ENCODE measurements around the gene SIM2. TPM values are rescaled to one million over a fixed set of nuclear protein-coding genes. Genes with fewer than 3 reads are reported as not detected.

SIM2 gene
- total and polyA plus RNA-seq, 2 experiments from 2014 or later = 0.16 to 0.49 TPM

- Histone ChIP-seq H3K27ac (ENCODE audit: low read depth) (no peak overlapping the region), H3K27me3 (ENCODE audit: insufficient read depth) (peaks cover 15% of the 10 kb centered on the region), H3F3A (replicated peaks; ENCODE audit: low read depth) (no peaks in the 10 kb centered on the region), H3K4me2 (no peak overlapping the region), H3K4me1 (ENCODE audit: insufficient read depth) (peaks cover 11% of the 10 kb centered on the region), H2AFZ (no peak overlapping the region), H3K4me3 (no peak overlapping the region), H3K36me3 (ENCODE audit: insufficient read depth) (no peaks in the 10 kb centered on the region), H3K9me2 (ENCODE audit: insufficient read depth) (no peaks in the 10 kb centered on the region), H4K20me1 (replicated peaks; ENCODE audit: insufficient read depth) (no peaks in the 10 kb centered on the region), H3K79me2 (replicated peaks; ENCODE audit: insufficient read depth) (no peaks in the 10 kb centered on the region)
- Mint-ChIP-seq H3K27me3 (ENCODE audit: insufficient read depth, low read depth, poor library complexity) (peaks cover 8% of the 10 kb centered on the region), H3K27ac (no peak overlapping the region), H3K4me1 (peaks cover 10% of the 10 kb centered on the region; the same call in 2 of the 3 replicates), H3K9me3 (peaks cover 23% of the 10 kb centered on the region), H3K4me3 (no peak overlapping the region), H3K36me3 (ENCODE audit: low read depth) (peaks cover 6% of the 10 kb centered on the region; the same call in 2 of the 3 replicates)
- no peak for TF ChIP-seq ZNF114 (CRISPR knock-in tag; IDR thresholded peaks at IDR 0.05)
- TF ChIP-seq EZH2phosphoT487 (IDR thresholded peaks at IDR 0.05; ENCODE audit: unreplicated experiment) = no peak
- no peak for TF ChIP-seq CREB1 (CRISPR knock-in tag; IDR thresholded peaks at IDR 0.05; ENCODE audit: low read depth)
- TF ChIP-seq, protein P1, sequence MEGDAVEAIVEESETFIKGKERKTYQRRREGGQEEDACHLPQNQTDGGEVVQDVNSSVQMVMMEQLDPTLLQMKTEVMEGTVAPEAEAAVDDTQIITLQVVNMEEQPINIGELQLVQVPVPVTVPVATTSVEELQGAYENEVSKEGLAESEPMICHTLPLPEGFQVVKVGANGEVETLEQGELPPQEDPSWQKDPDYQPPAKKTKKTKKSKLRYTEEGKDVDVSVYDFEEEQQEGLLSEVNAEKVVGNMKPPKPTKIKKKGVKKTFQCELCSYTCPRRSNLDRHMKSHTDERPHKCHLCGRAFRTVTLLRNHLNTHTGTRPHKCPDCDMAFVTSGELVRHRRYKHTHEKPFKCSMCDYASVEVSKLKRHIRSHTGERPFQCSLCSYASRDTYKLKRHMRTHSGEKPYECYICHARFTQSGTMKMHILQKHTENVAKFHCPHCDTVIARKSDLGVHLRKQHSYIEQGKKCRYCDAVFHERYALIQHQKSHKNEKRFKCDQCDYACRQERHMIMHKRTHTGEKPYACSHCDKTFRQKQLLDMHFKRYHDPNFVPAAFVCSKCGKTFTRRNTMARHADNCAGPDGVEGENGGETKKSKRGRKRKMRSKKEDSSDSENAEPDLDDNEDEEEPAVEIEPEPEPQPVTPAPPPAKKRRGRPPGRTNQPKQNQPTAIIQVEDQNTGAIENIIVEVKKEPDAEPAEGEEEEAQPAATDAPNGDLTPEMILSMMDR (conservative IDR thresholded peaks at IDR 0.05; ENCODE audit: low read depth in 2 of 2) = no peak
- TF ChIP-seq JUNB (IDR thresholded peaks at IDR 0.05; ENCODE audit: unreplicated experiment) = no peak
- no peak for TF ChIP-seq STAT1 (IDR thresholded peaks at IDR 0.05; ENCODE audit: unreplicated experiment)
- TF ChIP-seq, protein P2, sequence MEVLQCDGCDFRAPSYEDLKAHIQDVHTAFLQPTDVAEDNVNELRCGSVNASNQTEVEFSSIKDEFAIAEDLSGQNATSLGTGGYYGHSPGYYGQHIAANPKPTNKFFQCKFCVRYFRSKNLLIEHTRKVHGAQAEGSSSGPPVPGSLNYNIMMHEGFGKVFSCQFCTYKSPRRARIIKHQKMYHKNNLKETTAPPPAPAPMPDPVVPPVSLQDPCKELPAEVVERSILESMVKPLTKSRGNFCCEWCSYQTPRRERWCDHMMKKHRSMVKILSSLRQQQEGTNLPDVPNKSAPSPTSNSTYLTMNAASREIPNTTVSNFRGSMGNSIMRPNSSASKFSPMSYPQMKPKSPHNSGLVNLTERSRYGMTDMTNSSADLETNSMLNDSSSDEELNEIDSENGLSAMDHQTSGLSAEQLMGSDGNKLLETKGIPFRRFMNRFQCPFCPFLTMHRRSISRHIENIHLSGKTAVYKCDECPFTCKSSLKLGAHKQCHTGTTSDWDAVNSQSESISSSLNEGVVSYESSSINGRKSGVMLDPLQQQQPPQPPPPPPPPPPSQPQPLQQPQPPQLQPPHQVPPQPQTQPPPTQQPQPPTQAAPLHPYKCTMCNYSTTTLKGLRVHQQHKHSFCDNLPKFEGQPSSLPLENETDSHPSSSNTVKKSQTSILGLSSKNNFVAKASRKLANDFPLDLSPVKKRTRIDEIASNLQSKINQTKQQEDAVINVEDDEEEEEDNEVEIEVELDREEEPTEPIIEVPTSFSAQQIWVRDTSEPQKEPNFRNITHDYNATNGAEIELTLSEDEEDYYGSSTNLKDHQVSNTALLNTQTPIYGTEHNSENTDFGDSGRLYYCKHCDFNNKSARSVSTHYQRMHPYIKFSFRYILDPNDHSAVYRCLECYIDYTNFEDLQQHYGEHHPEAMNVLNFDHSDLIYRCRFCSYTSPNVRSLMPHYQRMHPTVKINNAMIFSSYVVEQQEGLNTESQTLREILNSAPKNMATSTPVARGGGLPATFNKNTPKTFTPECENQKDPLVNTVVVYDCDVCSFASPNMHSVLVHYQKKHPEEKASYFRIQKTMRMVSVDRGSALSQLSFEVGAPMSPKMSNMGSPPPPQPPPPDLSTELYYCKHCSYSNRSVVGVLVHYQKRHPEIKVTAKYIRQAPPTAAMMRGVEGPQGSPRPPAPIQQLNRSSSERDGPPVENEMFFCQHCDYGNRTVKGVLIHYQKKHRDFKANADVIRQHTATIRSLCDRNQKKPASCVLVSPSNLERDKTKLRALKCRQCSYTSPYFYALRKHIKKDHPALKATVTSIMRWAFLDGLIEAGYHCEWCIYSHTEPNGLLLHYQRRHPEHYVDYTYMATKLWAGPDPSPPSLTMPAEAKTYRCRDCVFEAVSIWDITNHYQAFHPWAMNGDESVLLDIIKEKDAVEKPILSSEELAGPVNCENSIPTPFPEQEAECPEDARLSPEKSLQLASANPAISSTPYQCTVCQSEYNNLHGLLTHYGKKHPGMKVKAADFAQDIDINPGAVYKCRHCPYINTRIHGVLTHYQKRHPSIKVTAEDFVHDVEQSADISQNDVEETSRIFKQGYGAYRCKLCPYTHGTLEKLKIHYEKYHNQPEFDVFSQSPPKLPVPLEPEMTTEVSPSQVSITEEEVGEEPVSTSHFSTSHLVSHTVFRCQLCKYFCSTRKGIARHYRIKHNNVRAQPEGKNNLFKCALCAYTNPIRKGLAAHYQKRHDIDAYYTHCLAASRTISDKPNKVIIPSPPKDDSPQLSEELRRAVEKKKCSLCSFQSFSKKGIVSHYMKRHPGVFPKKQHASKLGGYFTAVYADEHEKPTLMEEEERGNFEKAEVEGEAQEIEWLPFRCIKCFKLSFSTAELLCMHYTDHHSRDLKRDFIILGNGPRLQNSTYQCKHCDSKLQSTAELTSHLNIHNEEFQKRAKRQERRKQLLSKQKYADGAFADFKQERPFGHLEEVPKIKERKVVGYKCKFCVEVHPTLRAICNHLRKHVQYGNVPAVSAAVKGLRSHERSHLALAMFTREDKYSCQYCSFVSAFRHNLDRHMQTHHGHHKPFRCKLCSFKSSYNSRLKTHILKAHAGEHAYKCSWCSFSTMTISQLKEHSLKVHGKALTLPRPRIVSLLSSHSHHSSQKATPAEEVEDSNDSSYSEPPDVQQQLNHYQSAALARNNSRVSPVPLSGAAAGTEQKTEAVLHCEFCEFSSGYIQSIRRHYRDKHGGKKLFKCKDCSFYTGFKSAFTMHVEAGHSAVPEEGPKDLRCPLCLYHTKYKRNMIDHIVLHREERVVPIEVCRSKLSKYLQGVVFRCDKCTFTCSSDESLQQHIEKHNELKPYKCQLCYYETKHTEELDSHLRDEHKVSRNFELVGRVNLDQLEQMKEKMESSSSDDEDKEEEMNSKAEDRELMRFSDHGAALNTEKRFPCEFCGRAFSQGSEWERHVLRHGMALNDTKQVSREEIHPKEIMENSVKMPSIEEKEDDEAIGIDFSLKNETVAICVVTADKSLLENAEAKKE (CRISPR knock-in tag; IDR thresholded peaks at IDR 0.05) = no peak
- no peak for TF ChIP-seq REST (IDR thresholded peaks at IDR 0.05; ENCODE audit: unreplicated experiment)
- TF ChIP-seq, protein P3, sequence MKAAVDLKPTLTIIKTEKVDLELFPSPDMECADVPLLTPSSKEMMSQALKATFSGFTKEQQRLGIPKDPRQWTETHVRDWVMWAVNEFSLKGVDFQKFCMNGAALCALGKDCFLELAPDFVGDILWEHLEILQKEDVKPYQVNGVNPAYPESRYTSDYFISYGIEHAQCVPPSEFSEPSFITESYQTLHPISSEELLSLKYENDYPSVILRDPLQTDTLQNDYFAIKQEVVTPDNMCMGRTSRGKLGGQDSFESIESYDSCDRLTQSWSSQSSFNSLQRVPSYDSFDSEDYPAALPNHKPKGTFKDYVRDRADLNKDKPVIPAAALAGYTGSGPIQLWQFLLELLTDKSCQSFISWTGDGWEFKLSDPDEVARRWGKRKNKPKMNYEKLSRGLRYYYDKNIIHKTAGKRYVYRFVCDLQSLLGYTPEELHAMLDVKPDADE (IDR thresholded peaks at IDR 0.05) = no peak
- no peak for TF ChIP-seq EZH2 (IDR thresholded peaks at IDR 0.05; ENCODE audit: low read depth, unreplicated experiment)
- no peak for TF ChIP-seq ZNF331 (CRISPR knock-in tag; IDR thresholded peaks at IDR 0.05; ENCODE audit: low read depth)
- no peak for TF ChIP-seq NANOG (IDR thresholded peaks at IDR 0.05; ENCODE audit: borderline replicate concordance)
- TF ChIP-seq POLR2AphosphoS5 (IDR thresholded peaks at IDR 0.05; ENCODE audit: low read depth) = no peak
- no peak for ATAC-seq
- no peak for DNase-seq (ENCODE audit: low spot score)
Observed at GRCh38 chr21:36677443-36677842, 21.5 kb upstream of the SIM2 start.
